HepG2 (cell line): ENCODE measurements around the gene PRR22. TPM values are rescaled to one million over a fixed set of nuclear protein-coding genes. Genes with fewer than 3 reads are reported as not detected.

ENCODE experiments used
- DNMT3B ChIP-seq: conservative IDR thresholded peaks from 2 replicates; pipeline ENCODE4 v1.6.1; 2016; ENCODE audit warnings: missing biosample characterization, control low read depth
- HDAC2 ChIP-seq: sonication (generic); formaldehyde crosslinking; IDR thresholded peaks from 2 replicates; pipeline ENCODE4 v1.4.0; 2020; ENCODE audit warnings: missing genetic modification reagents
- HNF1B ChIP-seq: sonication (generic); formaldehyde crosslinking; IDR thresholded peaks from 2 replicates; pipeline ENCODE4 v1.5.1; 2020; ENCODE audit warnings: mild to moderate bottlenecking, moderate library complexity, missing genetic modification reagents
- HOXA5 ChIP-seq: sonication (generic); formaldehyde crosslinking; IDR thresholded peaks from 2 replicates; pipeline ENCODE4 v1.4.0; 2020; ENCODE audit warnings: missing genetic modification reagents
- KDM5A ChIP-seq: fragments of 200-600 bp; sonication (generic); IDR thresholded peaks from 2 replicates; pipeline ENCODE4 v1.7.0; 2018; ENCODE audit warnings: antibody characterized with exemption, mild to moderate bottlenecking, low read length, borderline replicate concordance
- KDM6A ChIP-seq: IDR thresholded peaks from 2 replicates; pipeline ENCODE4 v1.6.1; 2016; ENCODE audit warnings: low read depth
- MED8 ChIP-seq: sonication (generic); formaldehyde crosslinking; IDR thresholded peaks from 2 replicates; pipeline ENCODE4 v1.8.1; 2023; ENCODE audit warnings: mild to moderate bottlenecking, missing genetic modification reagents; ENCODE audit not compliant: insufficient replicate concordance
- MNT ChIP-seq: fragments of 450-650 bp; IDR thresholded peaks from 2 replicates; pipeline ENCODE4 v1.6.1; 2016
- NFRKB ChIP-seq: fragments of 450-650 bp; IDR thresholded peaks from 2 replicates; pipeline ENCODE4 v1.6.1; 2017
- POGZ ChIP-seq: sonication (generic); formaldehyde crosslinking; IDR thresholded peaks from 2 replicates; pipeline ENCODE4 v1.4.0; 2020; ENCODE audit warnings: mild to moderate bottlenecking, missing genetic modification reagents
- SNRNP70 ChIP-seq: fragments of 200-400 bp; formaldehyde crosslinking; IDR thresholded peaks from 2 replicates; pipeline ENCODE4 v1.6.1; 2017; ENCODE audit warnings: mild to moderate bottlenecking, low read depth, low read length, moderate library complexity
- SRSF4 ChIP-seq: fragments of 200-400 bp; formaldehyde crosslinking; IDR thresholded peaks from one replicate; pipeline ENCODE4 v1.6.1; 2018; ENCODE audit warnings: mild to moderate bottlenecking, low read depth, low read length, moderate library complexity; ENCODE audit not compliant: poor library complexity, severe bottlenecking
- UBTF ChIP-seq: sonication (generic); formaldehyde crosslinking; IDR thresholded peaks from 2 replicates; pipeline ENCODE4 v1.4.0; 2020; ENCODE audit warnings: mild to moderate bottlenecking, missing genetic modification reagents
- ZBTB33 ChIP-seq: sonication (generic); formaldehyde crosslinking; IDR thresholded peaks from 2 replicates; pipeline ENCODE4 v1.4.0; 2020; ENCODE audit warnings: missing genetic modification reagents
- ZNF337 ChIP-seq: sonication (generic); formaldehyde crosslinking; IDR thresholded peaks from 2 replicates; pipeline ENCODE4 v1.5.1; 2020; ENCODE audit warnings: missing genetic modification reagents, low read depth, mild to moderate bottlenecking, borderline replicate concordance
- ZNF567 ChIP-seq: sonication (generic); formaldehyde crosslinking; IDR thresholded peaks from 2 replicates; pipeline ENCODE4 v1.8.1; 2023; ENCODE audit warnings: mild to moderate bottlenecking, missing genetic modification reagents, borderline replicate concordance
- ZNF615 ChIP-seq: sonication (generic); formaldehyde crosslinking; IDR thresholded peaks from 2 replicates; pipeline ENCODE4 v1.5.0; 2020; ENCODE audit warnings: mild to moderate bottlenecking, missing genetic modification reagents, borderline replicate concordance
- ZNF713 ChIP-seq: sonication (generic); formaldehyde crosslinking; IDR thresholded peaks from 2 replicates; pipeline ENCODE4 v1.4.0; 2020; ENCODE audit warnings: mild to moderate bottlenecking, missing genetic modification reagents
- ZNF766 ChIP-seq: sonication (generic); formaldehyde crosslinking; IDR thresholded peaks from 2 replicates; pipeline ENCODE4 v1.5.0; 2020; ENCODE audit warnings: missing genetic modification reagents, borderline replicate concordance
- ZSCAN5A ChIP-seq: sonication (generic); formaldehyde crosslinking; IDR thresholded peaks from 2 replicates; pipeline ENCODE4 v1.8.0; 2022; ENCODE audit warnings: mild to moderate bottlenecking, missing genetic modification reagents, borderline replicate concordance
- polyA plus RNA-seq, 8 experiments: library from polyadenylated mRNA; depleted of rRNA in 3 of 8; stranded (reverse) in 7 of 8; unstranded in 1 of 8; fragments of >200 nt; fragmentation: Illumina TruSeq in 4 of 8; extraction: Trizol in 4 of 8; gene quantifications; 2 replicates each; pipeline versions ENCODE4 v1.2.1 to v1.2.3, GENCODE V29; 2011 to 2016; ENCODE audit warnings: low read depth in 4 of 8, missing spikeins in 1 of 8, mixed read lengths in 1 of 8; ENCODE audit not compliant: insufficient read depth in 1 of 8
- total RNA-seq, 5 experiments: library from RNA; depleted of rRNA; stranded (reverse); fragments of >200 nt; fragmentation: Illumina TruSeq; extraction: Trizol; gene quantifications; 2 replicates each; pipeline ENCODE4 v1.2.3, GENCODE V29; 2016; ENCODE audit warnings: low read depth in 1 of 5

PRR22 gene
- total and polyA plus RNA-seq, 2 of the 13 experiments (the other 11 are each of a cell fraction or from before 2014, with no cell fraction given): 0.84 to 2.3 TPM

- TF ChIP-seq ZBTB33 (0 out of 2 replicates have a peak, but pooled peaks have one; percentile 6), ZNF567 (CRISPR knock-in tag) (0 out of 2 replicates have a peak, but pooled peaks have one; percentile 28), NFRKB (no peak), SNRNP70 (no peak), KDM6A (CRISPR knock-in tag) (0 out of 2 replicates have a peak, but pooled peaks have one; percentile 36), KDM5A (peak; percentile 59; the same call in 1 of the 2 replicates), HDAC2 (CRISPR knock-in tag) (peak; percentile 80), MED8 (peak; percentile 71), HNF1B (CRISPR knock-in tag) (peak; percentile 85), DNMT3B (CRISPR knock-in tag) (no peak), HOXA5 (CRISPR knock-in tag) (no peak), ZSCAN5A (peak; percentile 91; the same call in 1 of the 2 replicates), ZNF766 (CRISPR knock-in tag) (no peak), POGZ (peak; percentile 89), ZNF615 (no peak), UBTF (CRISPR knock-in tag) (peak; percentile 70), MNT (peak; percentile 18; the same call in 1 of the 2 replicates), ZNF337 (CRISPR knock-in tag) (no peak), ZNF713 (no peak), SRSF4 (peak; percentile 60)
Observed at GRCh38 chr19:5827891-5828660, 43.5 kb upstream of the PRR22 start (continued).
